Peyer's patch (tissue), 4 donors: ENCODE data around the gene ARPC1B. TPM values are rescaled to one million over a fixed set of nuclear protein-coding genes. Genes with fewer than 3 reads are reported as not detected.

Experiments
- DNase-seq, 3 donors: peaks; one replicate each; pipeline ENCODE4 v3.0.0-alpha.2; 2017 to 2019
- H3K27ac ChIP-seq, 4 donors: fragments of 200-600 bp; sonication (generic); one replicate each; pipeline ENCODE4 v1.5.1; 2016 to 2019
- H3K27me3 ChIP-seq, 2 donors: fragments of 200-600 bp; sonication (generic); one replicate each; pipeline ENCODE4 v1.5.1; 2019
- H3K36me3 ChIP-seq, 3 donors: fragments of 200-600 bp; sonication (generic); one replicate each; pipeline ENCODE4 v1.5.1; 2016 to 2019
- H3K4me1 ChIP-seq, 4 donors: fragments of 200-600 bp; sonication (generic); one replicate each; pipeline ENCODE4 v1.5.1; 2016 to 2019
- H3K4me3 ChIP-seq, 4 donors: fragments of 200-600 bp; sonication (generic); 1 replicate in 3 of 4; 2 replicates in 1 of 4; pipeline ENCODE4 v1.5.1; 2016 to 2019; ENCODE audit warnings: mild to moderate bottlenecking in 1 of 4
- H3K9me3 ChIP-seq, 4 donors: fragments of 200-600 bp; sonication (generic); one replicate each; pipeline ENCODE4 v1.5.1; 2016 to 2019; ENCODE audit warnings: mild to moderate bottlenecking in 1 of 4
- POLR2A ChIP-seq, 2 donors: fragments of 450-650 bp; IDR thresholded peaks; one replicate each; pipeline ENCODE4 v1.5.1; 2017; ENCODE audit warnings: antibody characterized with exemption in 2 of 2, mild to moderate bottlenecking in 2 of 2, moderate library complexity in 2 of 2
- total RNA-seq, 4 donors: library from RNA; depleted of rRNA; stranded (reverse); fragments of >200 nt; gene quantifications; one replicate each; pipeline ENCODE4 v1.1.0, GENCODE V29; 2016
- TF ChIP-seq, protein P1 (sequence below), 6 experiments: fragments of 450-650 bp in 4 of 6; fragments of 200-600 bp in 2 of 6; sonication (generic) in 1 of 6; IDR thresholded peaks; one replicate each; pipeline ENCODE4 v1.5.1; 2017 to 2019; ENCODE audit warnings: antibody characterized with exemption in 6 of 6, mild to moderate bottlenecking in 3 of 6, moderate library complexity in 1 of 6

Gene ARPC1B
- total RNA-seq, 4 donors from 2014 or later, result 228 to 386 (median 343) TPM

DNA sequence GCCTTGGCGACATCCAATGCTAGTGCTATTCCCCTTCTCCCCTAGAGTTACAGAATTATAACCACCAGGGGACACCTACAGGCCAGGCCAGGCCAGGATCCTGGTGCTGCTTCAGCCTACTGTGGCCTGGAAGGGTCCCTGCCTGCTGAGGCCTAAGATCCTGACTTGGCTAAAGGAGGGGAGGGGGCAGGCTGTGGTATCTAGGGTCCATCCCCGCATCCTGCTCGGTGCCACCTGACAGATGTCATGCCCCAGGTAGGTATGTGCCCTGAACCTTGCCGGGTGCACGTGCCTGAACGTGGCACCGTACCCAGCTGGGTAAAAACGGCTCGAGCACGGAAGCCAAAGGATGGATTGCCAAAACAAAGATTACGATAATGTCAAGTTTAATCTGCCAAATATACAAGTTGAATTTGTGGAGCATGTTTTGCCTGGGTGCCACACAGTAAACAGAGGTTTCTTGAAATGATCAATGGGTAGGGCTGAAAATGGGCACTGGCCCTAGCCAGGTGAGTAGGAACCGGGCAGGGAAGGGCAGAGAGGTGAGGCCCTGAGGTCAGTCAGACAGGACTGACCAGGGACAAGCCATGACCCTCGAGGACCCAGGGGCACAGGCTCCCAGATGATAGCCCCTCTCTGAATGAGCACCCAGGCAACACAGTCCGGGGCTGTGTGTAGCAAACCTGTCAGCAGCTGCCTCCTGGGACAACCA is 21.2 kb downstream of the ARPC1B start:
- no peak overlapping the region for H3K4me3 ChIP-seq
- TF ChIP-seq, protein P1, sequence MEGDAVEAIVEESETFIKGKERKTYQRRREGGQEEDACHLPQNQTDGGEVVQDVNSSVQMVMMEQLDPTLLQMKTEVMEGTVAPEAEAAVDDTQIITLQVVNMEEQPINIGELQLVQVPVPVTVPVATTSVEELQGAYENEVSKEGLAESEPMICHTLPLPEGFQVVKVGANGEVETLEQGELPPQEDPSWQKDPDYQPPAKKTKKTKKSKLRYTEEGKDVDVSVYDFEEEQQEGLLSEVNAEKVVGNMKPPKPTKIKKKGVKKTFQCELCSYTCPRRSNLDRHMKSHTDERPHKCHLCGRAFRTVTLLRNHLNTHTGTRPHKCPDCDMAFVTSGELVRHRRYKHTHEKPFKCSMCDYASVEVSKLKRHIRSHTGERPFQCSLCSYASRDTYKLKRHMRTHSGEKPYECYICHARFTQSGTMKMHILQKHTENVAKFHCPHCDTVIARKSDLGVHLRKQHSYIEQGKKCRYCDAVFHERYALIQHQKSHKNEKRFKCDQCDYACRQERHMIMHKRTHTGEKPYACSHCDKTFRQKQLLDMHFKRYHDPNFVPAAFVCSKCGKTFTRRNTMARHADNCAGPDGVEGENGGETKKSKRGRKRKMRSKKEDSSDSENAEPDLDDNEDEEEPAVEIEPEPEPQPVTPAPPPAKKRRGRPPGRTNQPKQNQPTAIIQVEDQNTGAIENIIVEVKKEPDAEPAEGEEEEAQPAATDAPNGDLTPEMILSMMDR (IDR thresholded peaks at IDR 0.05), result no peak
- TF ChIP-seq POLR2A (IDR thresholded peaks at IDR 0.05), result no peak
- H3K4me1 ChIP-seq, result peaks cover 0 to 27% (median 15%) of the 10 kb centered on the region in 4 donors
- peaks cover 0 to 81% (median 0%) of the 10 kb centered on the region in 3 donors for H3K36me3 ChIP-seq
- no peak overlapping the region for H3K27ac ChIP-seq
- DNase-seq, result no peak
- no peaks in the 10 kb centered on the region for H3K9me3 ChIP-seq
- no peaks in the 10 kb centered on the region for H3K27me3 ChIP-seq

DNA sequence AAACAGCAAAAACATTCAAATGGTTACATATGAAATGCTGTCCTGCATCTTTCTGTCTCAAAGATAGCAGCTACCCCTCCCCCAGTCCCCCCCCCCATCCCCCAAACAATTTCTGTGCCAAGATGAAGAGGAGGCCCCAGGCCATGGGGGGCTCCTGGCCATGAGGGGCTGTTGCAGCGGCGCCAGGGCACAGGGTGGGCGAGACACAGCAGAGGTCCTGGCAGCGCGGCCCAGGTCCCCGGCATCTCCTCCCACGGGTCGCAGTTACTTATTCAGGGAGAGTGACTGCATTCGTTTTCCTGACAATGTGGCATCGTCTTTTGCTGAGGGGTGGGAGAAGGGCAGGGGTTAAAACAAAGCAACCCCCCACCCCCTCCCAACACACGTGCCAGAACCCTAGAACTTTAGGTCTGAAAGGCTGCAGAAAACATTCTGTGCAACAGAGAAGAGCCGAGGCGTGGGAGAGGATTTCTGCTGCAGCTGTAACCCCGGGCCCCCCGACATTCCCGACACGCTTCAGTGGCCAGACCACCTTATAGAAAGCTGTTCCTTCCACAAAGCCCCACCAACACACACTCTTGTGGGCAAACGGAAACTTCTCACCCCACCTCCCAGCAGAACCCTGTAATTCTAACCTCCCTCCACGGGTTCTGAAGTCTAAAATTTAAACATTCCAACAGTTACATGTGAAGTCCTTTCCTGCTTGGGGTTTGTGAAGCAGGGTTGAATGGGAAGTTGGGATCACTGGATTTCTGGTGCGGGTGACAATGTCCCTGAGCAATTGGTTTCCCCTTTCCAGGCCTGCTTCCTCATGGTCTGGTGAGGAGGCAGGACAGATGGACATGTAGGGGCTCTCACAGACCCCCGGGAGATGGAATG is 22.1 kb downstream of the ARPC1B start:
- no peak for DNase-seq
- Histone ChIP-seq H3K9me3 (no peaks in the 10 kb centered on the region), H3K4me3 (no peak overlapping the region), H3K27ac (no peak overlapping the region), H3K4me1 (peaks cover 0 to 22% (median 15%) of the 10 kb centered on the region in 4 donors), H3K27me3 (no peaks in the 10 kb centered on the region), H3K36me3 (peaks cover 0 to 81% (median 0%) of the 10 kb centered on the region in 3 donors)
- TF ChIP-seq, protein P1 (IDR thresholded peaks at IDR 0.05), result no peak
- TF ChIP-seq POLR2A (IDR thresholded peaks at IDR 0.05), result no peak

DNA sequence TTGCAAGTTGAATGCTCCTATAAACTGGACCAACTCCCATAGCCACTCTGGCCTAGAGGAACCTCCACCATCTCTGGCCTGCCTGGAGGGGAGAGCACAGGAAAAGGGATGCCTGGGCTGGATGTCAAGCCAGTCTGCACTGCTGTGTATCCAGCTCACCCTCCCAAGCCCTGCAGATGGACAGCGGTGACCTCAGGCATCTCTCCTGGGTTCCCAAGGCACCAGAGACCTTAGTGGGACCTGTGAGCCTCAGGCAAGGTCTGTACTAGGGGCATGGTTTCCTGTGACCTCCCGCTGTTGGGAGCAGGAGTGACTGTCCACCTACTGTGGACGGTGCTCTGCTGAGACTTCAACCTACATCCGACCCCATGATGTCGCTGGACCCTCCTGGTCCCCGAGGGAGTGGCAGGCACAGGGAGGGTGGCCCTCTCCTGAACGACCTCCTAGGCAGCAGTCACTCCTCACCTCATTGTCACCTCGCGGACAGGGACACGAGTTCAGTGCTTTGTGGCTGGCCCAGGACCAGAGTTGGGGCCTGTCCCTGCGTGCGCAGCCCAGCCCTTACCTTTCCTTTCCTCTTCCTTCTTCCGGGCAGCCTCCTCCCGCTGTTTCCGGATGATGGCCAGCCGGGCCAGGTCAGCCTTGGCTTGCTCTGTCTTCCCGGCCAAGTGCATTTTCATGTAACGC is 22.9 kb downstream of the ARPC1B start:
- H3K9me3 ChIP-seq, result no peaks in the 10 kb centered on the region
- H3K27ac ChIP-seq, result no peak overlapping the region
- no peak for DNase-seq
- no peaks in the 10 kb centered on the region for H3K27me3 ChIP-seq
- peaks cover 0 to 88% (median 0%) of the 10 kb centered on the region in 3 donors for H3K36me3 ChIP-seq
- no peak overlapping the region for H3K4me3 ChIP-seq
- H3K4me1 ChIP-seq, result peaks cover 0 to 14% (median 8%) of the 10 kb centered on the region in 4 donors
- TF ChIP-seq, protein P1 (IDR thresholded peaks at IDR 0.05), result no peak
- TF ChIP-seq POLR2A (IDR thresholded peaks at IDR 0.05), result no peak

DNA sequence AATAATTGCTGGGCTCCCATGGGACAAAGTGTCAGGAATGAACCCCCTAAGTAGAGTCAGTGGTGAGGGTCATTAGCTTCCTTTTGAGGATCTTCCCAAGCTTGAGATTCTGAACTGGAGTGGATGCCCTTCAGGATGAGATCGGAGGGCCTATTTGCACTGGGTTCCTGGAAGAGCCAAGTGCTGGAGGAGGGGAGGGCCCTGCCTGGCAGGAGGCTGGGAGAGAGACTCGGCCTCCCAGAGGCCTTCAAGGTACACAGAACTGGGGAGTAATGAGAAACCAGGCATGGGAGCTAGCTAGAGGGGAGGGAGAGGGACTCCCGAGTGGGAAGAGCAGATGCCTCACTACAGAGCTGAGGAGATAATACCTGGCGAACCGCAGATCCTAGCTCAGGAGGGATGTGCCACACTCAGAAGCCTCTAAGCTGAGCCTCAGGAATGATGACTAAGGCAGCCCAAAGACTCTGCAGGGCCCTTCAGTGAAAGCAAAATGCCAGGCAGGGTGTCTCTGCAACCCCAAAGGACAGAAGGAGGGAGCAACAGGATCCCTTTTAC is 24.4 kb downstream of the ARPC1B start:
- no peaks in the 10 kb centered on the region for H3K27me3 ChIP-seq
- H3K4me1 ChIP-seq, result peaks cover 0 to under 1% (median 0%) of the 10 kb centered on the region in 4 donors
- H3K4me3 ChIP-seq, result no peak overlapping the region
- no peaks in the 10 kb centered on the region for H3K9me3 ChIP-seq
- H3K36me3 ChIP-seq, result peaks cover 0 to 95% (median 0%) of the 10 kb centered on the region in 3 donors
- TF ChIP-seq POLR2A (IDR thresholded peaks at IDR 0.05), result no peak
- TF ChIP-seq, protein P1 (IDR thresholded peaks at IDR 0.05), result no peak
- H3K27ac ChIP-seq, result no peak overlapping the region
- DNase-seq, result no peak

DNA sequence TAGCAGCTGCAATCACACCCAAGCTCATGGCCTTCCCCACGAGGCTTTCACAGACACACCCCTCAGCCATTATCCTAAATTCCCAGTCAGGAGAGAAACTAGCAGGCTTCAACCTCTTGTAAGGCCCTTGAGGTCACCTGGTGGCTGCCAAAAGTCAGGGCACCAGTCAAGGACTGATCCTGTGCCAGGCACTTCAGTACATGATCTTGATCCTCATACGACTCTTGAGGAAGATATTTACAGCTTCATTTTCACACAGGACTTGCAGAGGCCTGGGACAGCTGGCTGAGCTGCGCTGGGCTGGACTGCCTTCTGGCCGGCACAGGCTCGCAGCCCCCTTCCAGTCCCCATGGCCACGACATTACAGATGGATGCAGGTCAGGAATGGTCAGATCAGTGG is 25.1 kb downstream of the ARPC1B start:
- Histone ChIP-seq H3K9me3 (no peaks in the 10 kb centered on the region), H3K36me3 (peaks cover 0 to 94% (median 0%) of the 10 kb centered on the region in 3 donors), H3K4me1 (peaks cover 0 to 4% (median 0%) of the 10 kb centered on the region in 4 donors), H3K27ac (no peak overlapping the region), H3K27me3 (no peaks in the 10 kb centered on the region), H3K4me3 (no peak overlapping the region)
- no peak for DNase-seq
- TF ChIP-seq POLR2A (IDR thresholded peaks at IDR 0.05), result no peak
- TF ChIP-seq, protein P1 (IDR thresholded peaks at IDR 0.05), result no peak
